Ishikawa (cell line): ENCODE data around the gene PHF21A.

Source experiments
- CEBPB ChIP-seq: IDR thresholded peaks from 2 replicates; pipeline ENCODE4 v1.6.1; 2012
- CREB1 ChIP-seq: IDR thresholded peaks from 2 replicates; pipeline ENCODE4 v1.6.1; 2012; ENCODE audit warnings: low read depth
- EGR1 ChIP-seq: IDR thresholded peaks from 2 replicates; pipeline ENCODE4 v1.6.1; 2012
- EP300 ChIP-seq: IDR thresholded peaks from 2 replicates; pipeline ENCODE4 v1.6.1; 2012; ENCODE audit warnings: borderline replicate concordance
- FOXM1 ChIP-seq: IDR thresholded peaks from 2 replicates; pipeline ENCODE4 v1.6.1; 2012; ENCODE audit warnings: low read depth, borderline replicate concordance
- NFIC ChIP-seq: IDR thresholded peaks from 2 replicates; pipeline ENCODE4 v1.6.1; 2012
- RAD21 ChIP-seq: IDR thresholded peaks from 2 replicates; pipeline ENCODE4 v1.6.1; 2012; ENCODE audit warnings: low read depth
- TAF1 ChIP-seq: IDR thresholded peaks from 2 replicates; pipeline ENCODE4 v1.6.1; 2012; ENCODE audit warnings: low read depth, mild to moderate bottlenecking
- TCF12 ChIP-seq: IDR thresholded peaks from 2 replicates; pipeline ENCODE4 v1.6.1; 2012; ENCODE audit warnings: low read depth
- TEAD4 ChIP-seq: IDR thresholded peaks from 2 replicates; pipeline ENCODE4 v1.6.1; 2012
- YY1 ChIP-seq: IDR thresholded peaks from 2 replicates; pipeline ENCODE4 v1.6.1; 2012; ENCODE audit warnings: low read depth
- ZBTB7A ChIP-seq: IDR thresholded peaks from 2 replicates; pipeline ENCODE4 v1.6.1; 2012; ENCODE audit warnings: low read depth
- TF ChIP-seq, protein P1 (sequence below): IDR thresholded peaks from 2 replicates; pipeline ENCODE4 v1.6.1; 2012; ENCODE audit warnings: low read depth, mild to moderate bottlenecking
- TF ChIP-seq, protein P2 (sequence below): IDR thresholded peaks from 2 replicates; pipeline ENCODE4 v1.6.1; 2012
- TF ChIP-seq, protein P3 (sequence below): IDR thresholded peaks from 2 replicates; pipeline ENCODE4 v1.6.1; 2012

Gene PHF21A

DNA sequence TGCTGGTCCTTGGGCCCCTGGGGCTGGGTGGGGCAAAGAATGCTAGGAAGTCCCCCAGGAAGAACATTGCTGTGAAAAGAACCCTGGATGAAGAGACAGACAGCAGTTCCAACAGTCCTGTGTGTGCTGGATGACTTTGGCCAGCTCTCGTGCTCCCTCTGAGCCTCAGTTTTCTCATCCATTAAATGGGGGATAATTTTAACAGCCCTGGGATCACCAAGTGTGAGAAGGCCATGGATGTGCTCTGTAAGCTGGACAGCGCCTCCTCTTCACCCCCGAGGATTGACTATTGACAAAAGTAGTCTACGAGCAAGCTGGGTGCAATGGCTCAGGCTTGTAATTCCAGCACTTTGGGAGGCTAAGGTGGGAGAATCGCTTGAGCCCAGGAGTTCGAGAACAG lies 196.3 kb downstream of the PHF21A start:
- TF ChIP-seq, protein P1, sequence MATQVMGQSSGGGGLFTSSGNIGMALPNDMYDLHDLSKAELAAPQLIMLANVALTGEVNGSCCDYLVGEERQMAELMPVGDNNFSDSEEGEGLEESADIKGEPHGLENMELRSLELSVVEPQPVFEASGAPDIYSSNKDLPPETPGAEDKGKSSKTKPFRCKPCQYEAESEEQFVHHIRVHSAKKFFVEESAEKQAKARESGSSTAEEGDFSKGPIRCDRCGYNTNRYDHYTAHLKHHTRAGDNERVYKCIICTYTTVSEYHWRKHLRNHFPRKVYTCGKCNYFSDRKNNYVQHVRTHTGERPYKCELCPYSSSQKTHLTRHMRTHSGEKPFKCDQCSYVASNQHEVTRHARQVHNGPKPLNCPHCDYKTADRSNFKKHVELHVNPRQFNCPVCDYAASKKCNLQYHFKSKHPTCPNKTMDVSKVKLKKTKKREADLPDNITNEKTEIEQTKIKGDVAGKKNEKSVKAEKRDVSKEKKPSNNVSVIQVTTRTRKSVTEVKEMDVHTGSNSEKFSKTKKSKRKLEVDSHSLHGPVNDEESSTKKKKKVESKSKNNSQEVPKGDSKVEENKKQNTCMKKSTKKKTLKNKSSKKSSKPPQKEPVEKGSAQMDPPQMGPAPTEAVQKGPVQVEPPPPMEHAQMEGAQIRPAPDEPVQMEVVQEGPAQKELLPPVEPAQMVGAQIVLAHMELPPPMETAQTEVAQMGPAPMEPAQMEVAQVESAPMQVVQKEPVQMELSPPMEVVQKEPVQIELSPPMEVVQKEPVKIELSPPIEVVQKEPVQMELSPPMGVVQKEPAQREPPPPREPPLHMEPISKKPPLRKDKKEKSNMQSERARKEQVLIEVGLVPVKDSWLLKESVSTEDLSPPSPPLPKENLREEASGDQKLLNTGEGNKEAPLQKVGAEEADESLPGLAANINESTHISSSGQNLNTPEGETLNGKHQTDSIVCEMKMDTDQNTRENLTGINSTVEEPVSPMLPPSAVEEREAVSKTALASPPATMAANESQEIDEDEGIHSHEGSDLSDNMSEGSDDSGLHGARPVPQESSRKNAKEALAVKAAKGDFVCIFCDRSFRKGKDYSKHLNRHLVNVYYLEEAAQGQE = peak; percentile 50; the same call in 1 of the 2 replicates
- no peak for TF ChIP-seq CEBPB

DNA sequence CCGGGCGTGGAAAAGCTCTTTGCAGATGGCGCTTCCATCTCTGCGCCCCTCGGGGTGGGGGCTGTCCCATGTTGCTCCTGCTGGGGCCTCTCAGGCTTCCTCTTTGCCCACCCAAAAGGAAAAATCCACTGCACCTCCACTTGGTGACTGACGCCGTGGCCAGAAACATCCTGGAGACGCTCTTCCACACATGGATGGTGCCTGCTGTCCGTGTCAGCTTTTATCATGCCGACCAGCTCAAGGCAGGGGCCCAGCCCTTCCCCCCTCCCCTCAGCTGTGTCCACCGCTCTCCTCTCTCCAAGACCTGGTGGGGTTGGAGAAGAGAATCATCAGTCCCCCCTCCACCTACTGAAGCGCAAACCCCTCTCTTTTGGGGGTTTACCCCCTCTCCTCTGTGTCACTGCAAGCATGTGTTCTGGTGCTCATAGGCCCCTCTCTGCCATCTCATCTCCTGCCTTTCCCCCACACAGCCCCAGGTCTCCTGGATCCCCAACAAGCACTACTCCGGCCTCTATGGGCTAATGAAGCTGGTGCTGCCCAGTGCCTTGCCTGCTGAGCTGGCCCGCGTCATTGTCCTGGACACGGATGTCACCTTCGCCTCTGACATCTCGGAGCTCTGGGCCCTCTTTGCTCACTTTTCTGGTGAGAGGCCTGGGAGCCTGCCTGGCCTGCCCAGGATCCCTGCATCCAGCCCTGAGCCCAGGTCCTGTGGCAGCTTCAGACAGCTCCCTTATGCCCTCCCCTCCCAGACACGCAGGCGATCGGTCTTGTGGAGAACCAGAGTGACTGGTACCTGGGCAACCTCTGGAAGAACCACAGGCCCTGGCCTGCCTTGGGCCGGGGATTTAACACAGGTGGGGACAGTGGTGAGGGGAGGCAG lies 197.0 kb downstream of the PHF21A start:
- TF ChIP-seq TAF1 (no peak), FOXM1 (no peak), RAD21 (no peak), YY1 (no peak)

DNA sequence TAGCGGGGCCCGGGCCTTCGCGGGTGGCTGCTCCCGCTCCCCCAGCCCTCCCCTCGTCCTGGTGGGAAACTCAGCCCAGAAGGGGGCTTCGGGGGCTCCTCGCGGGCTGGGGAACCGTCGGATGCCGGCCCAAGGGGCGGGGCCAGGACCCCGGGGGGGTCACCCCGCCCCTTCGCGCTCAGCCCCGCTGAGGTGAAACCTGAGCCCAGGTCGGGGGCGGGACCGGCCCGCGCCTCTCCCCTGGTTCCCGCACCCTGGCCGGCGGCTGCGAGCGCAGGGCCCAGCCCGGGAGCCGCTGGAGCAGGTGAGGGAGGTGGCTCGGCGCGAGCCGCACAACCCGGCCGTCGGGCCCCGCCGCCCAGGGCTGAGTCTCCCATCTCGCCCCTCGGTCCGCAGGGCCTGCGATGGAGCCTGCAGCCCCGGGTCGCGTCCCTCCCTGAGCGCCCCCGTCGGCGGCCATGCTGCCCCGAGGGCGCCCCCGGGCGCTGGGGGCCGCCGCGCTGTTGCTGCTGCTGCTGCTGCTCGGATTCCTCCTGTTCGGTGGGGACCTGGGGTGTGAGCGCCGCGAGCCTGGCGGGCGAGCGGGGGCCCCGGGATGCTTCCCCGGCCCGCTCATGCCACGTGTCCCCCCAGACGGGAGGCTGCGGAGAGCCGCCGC lies 198.7 kb downstream of the PHF21A start, which contains the start of gene LARGE2:
Gene LARGE2, plus strand, starts transcription at position 232 of the 658 bp plus-strand sequence. Its CDS starts 227 bp downstream, at position 459.
- TF ChIP-seq EP300 (no peak), CREB1 (no peak), YY1 (peak; percentile 49; the same call in 1 of the 2 replicates), EGR1 (peak; percentile 76), NFIC (peak; percentile 2; the same call in 1 of the 2 replicates)

DNA sequence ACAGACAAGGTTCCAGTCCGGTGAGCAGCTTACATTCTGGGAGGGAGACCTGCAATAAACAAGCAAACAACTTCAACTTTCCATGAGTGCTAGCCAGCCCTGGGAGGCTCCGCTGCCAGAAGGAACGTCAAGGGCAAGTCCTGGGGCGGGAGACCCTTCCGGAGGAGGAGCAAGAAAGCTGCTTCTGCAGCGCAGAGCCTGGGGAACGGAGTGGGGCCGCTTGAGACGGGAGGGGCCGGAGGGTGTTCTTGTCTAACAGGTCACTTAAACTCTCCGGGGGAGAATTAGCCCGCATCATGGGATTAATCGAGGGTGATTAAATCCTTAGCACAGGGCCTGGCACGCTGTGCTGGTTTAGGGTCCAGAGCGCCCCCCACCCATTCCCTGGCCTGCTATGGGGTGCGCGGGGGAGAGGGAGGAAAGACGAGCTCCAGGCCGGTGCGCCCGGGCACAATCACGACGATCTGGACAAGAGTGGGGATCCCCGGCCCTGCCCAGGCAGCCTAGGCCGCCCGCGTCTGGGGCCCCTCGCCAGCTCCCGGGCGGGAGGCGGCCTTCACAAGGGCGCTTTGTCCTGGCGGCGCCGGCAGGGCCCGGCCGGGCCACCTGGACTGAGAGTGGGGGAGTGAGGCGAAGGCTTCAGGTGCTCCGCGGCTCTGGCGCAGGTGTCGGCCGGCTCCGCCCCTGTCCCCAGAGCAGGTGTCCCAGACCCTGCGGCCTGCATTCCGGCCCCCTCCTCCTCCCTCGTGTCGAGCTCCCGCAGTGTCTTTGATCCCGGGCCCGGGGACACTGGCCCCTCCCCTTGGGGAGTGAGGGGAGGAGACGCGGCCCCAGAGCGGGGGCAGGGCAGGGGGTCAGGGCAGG lies 199.5 kb downstream of the PHF21A start:
- TF ChIP-seq, protein P2, sequence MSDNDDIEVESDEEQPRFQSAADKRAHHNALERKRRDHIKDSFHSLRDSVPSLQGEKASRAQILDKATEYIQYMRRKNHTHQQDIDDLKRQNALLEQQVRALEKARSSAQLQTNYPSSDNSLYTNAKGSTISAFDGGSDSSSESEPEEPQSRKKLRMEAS = peak; percentile 63
- no peak for TF ChIP-seq YY1
- TF ChIP-seq EGR1 = no peak
- TF ChIP-seq, protein P1 = no peak
- no peak; the same call in 1 of the 2 replicates for TF ChIP-seq FOXM1
- peak; percentile 80 for TF ChIP-seq TEAD4
- TF ChIP-seq, protein P3, sequence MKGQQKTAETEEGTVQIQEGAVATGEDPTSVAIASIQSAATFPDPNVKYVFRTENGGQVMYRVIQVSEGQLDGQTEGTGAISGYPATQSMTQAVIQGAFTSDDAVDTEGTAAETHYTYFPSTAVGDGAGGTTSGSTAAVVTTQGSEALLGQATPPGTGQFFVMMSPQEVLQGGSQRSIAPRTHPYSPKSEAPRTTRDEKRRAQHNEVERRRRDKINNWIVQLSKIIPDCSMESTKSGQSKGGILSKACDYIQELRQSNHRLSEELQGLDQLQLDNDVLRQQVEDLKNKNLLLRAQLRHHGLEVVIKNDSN = 0 out of 2 replicates have a peak, but pooled peaks have one; percentile 10
- peak; percentile 57; the same call in 1 of the 2 replicates for TF ChIP-seq EP300
- TF ChIP-seq CEBPB = no peak
- TF ChIP-seq CREB1 = no peak
- TF ChIP-seq TCF12 = peak; percentile 82
- TF ChIP-seq NFIC = peak; percentile 30; the same call in 1 of the 2 replicates
- TF ChIP-seq ZBTB7A = peak; percentile 79; the same call in 1 of the 2 replicates
- no peak for TF ChIP-seq RAD21
- TF ChIP-seq TAF1 = no peak; the same call in none of the 2 replicates

DNA sequence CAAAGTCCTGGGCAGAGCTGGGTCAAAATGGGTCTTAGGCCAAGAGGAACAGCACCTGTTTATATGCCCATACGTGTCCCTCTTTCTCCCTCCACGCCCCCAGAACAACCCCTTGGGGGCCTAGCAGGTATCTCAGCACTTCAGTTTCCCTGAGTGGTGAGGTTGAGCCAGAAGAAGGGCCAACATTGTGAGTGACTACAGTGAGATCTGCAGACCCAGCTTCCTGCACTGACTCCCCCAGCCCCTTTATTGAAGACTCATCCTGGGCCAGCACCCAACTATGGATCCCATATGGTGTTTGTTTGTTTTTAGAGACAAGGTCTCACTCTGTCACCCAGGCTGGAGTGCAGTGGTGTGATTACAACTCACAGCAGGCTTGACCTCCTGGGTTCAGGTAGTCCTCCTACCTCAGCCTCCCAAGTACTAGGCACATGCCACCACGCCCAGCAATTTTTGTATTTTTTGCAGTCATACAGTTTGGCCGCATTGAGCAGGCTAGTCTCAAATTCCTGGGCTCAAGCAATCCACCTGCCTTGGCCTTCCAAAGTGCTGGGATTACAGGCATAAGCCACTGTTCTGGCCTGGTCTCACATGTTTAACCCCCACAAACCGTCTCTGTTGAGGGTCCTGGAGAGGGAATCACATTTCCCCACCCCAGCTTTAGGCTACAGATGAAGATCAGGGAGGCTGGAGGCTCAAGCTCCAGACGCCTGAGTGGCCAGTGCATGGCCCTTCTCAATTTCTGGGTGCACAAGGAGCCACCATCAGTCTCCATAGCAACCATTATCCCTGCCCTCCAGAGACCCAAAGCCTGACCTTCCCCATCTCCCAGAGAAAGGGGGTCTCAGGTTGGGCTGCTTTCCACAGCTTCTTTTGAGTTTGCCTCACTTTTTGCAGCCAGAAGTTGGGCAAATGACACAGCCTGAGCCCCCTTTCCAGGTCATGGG lies 200.4 kb downstream of the PHF21A start:
- TF ChIP-seq, protein P1 = no peak
- TF ChIP-seq EP300 (no peak), TCF12 (no peak)
- TF ChIP-seq, protein P3 = no peak
